Glutamatergic neuron (in vitro differentiated cells): ENCODE data around the gene JAK1. TPM values are rescaled to one million over a fixed set of nuclear protein-coding genes. Genes with fewer than 3 reads are reported as not detected.

Experiments
- DNase-seq: peaks from one replicate; pipeline ENCODE4 v3.0.0; 2022
- H3K27ac Mint-ChIP-seq: one replicate; pipeline ENCODE4 v1.8.0; 2020; ENCODE audit warnings: mild to moderate bottlenecking, mixed read lengths, inconsistent platforms; ENCODE audit not compliant: unreplicated experiment
- H3K27me3 Mint-ChIP-seq: one replicate; pipeline ENCODE4 v1.8.0; 2020; ENCODE audit warnings: mild to moderate bottlenecking, moderate library complexity, mixed read lengths, inconsistent platforms; ENCODE audit not compliant: unreplicated experiment
- H3K36me3 Mint-ChIP-seq: one replicate; pipeline ENCODE4 v1.8.0; 2020; ENCODE audit warnings: mild to moderate bottlenecking, mixed read lengths, inconsistent platforms; ENCODE audit not compliant: unreplicated experiment
- H3K4me1 Mint-ChIP-seq: one replicate; pipeline ENCODE4 v1.8.0; 2020; ENCODE audit warnings: mild to moderate bottlenecking, low read depth, mixed read lengths, inconsistent platforms; ENCODE audit not compliant: unreplicated experiment
- H3K4me3 Mint-ChIP-seq: one replicate; pipeline ENCODE4 v1.8.0; 2020; ENCODE audit warnings: mild to moderate bottlenecking, mixed read lengths, inconsistent platforms; ENCODE audit not compliant: unreplicated experiment
- H3K9me3 Mint-ChIP-seq: one replicate; pipeline ENCODE4 v1.8.0; 2020; ENCODE audit warnings: mild to moderate bottlenecking, moderate library complexity, mixed read lengths, inconsistent platforms; ENCODE audit not compliant: unreplicated experiment
- CTCF ChIP-seq: fragments of 200-600 bp; sonication (generic); IDR thresholded peaks from one replicate; pipeline ENCODE4 v1.5.0; 2021; ENCODE audit not compliant: partially characterized antibody, unreplicated experiment
- total RNA-seq: library from RNA; stranded (reverse); fragmentation: NEBNext Ultra II Directional; extraction: Animal tissue kit (Norgen Biotek cat#: 25700); gene quantifications from one replicate; pipeline ENCODE4 v1.2.1, GENCODE V29; 2021; ENCODE audit not compliant: unreplicated experiment

JAK1 gene
- total RNA-seq, 1 donor from 2014 or later: 16.9 TPM

- peaks cover 19% of the 10 kb centered on the region for H3K36me3 Mint-ChIP-seq
- H3K4me1 Mint-ChIP-seq: no peaks in the 10 kb centered on the region
- no peak overlapping the region for H3K27ac Mint-ChIP-seq
- H3K4me3 Mint-ChIP-seq: no peak overlapping the region
- no peak for TF ChIP-seq CTCF
- peaks cover 4% of the 10 kb centered on the region for H3K27me3 Mint-ChIP-seq
- H3K9me3 Mint-ChIP-seq: peaks cover 6% of the 10 kb centered on the region
- DNase-seq: no peak
These were observed 30.4 kb upstream of the JAK1 start for GRCh38 chr1:64996541-64997257.

- TF ChIP-seq CTCF: no peak
These were observed 29.0 kb upstream of the JAK1 start for GRCh38 chr1:64995316-64995715.

GRCh38 chr1:64986903-64987871 lies 20.8 kb upstream of the JAK1 start:
- no peak for DNase-seq
- TF ChIP-seq CTCF: no peak
- Mint-ChIP-seq H3K36me3 (no peaks in the 10 kb centered on the region), H3K27me3 (no peaks in the 10 kb centered on the region), H3K27ac (no peak overlapping the region), H3K4me3 (no peak overlapping the region), H3K9me3 (no peaks in the 10 kb centered on the region), H3K4me1 (no peaks in the 10 kb centered on the region)

More at GRCh38 chr1:64995316-64995715, 29.0 kb upstream of the JAK1 start:
- H3K4me1 Mint-ChIP-seq: no peaks in the 10 kb centered on the region
- peaks cover 19% of the 10 kb centered on the region for H3K36me3 Mint-ChIP-seq
- no peaks in the 10 kb centered on the region for H3K27me3 Mint-ChIP-seq
- DNase-seq: no peak
- no peak overlapping the region for H3K27ac Mint-ChIP-seq
- H3K9me3 Mint-ChIP-seq: peaks cover 3% of the 10 kb centered on the region
- H3K4me3 Mint-ChIP-seq: no peak overlapping the region

- no peak for DNase-seq
- H3K4me1 Mint-ChIP-seq: no peaks in the 10 kb centered on the region
- peaks cover 4% of the 10 kb centered on the region for H3K9me3 Mint-ChIP-seq
- H3K27me3 Mint-ChIP-seq: no peaks in the 10 kb centered on the region
- TF ChIP-seq CTCF: no peak
- no peak overlapping the region for H3K27ac Mint-ChIP-seq
- no peaks in the 10 kb centered on the region for H3K36me3 Mint-ChIP-seq
- no peak overlapping the region for H3K4me3 Mint-ChIP-seq
These were observed 18.4 kb upstream of the JAK1 start for GRCh38 chr1:64984737-64985136.
